ENCODE measurements around the gene CLIC1.
"Not testable (repeated sequence)": the region's sequence is repeated elsewhere in the genome, so short reads cannot be mapped to it uniquely, and the experiment has no call there.

CLIC1 gene

DNA sequence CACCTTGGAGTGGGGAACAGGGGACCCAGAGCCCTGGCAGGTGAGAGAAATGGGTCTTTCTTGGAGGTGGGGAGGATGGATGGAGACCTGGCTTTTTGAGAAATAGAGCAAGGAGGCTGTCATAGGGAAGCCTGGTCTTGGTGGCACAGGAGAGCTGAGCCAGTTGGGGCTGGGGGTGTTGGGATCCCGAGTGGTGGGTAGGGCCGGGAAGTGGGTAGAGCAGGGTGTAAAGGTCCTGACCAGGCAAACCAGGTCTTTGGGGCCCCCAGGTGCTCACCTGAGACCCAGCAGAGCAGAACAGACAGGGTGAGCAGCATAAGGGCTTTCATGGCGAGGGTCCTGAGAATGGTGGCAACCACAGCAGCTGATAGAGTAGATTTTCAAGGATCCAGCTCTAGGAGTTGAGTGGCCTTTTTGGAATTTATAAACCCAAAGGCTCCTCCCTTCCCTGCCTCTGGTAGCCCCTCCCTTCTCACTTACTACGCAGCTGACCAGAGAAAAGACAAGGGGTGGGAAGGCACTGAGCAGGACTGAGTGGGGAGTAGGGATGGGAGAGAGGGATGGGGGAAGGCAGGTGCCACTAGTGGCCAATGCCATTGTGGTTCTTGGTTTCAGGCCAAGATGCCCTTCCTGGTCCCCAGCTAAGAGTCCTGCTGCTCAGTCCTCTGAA, 14.8 kb downstream of the CLIC1 start, which contains the start of gene LY6G6C:
TSS of gene LY6G6C (minus strand) at position 396 of the 670 bp plus-strand sequence. CDS start at position 329, 67 bp downstream.
- DNase-seq = no peak

DNA sequence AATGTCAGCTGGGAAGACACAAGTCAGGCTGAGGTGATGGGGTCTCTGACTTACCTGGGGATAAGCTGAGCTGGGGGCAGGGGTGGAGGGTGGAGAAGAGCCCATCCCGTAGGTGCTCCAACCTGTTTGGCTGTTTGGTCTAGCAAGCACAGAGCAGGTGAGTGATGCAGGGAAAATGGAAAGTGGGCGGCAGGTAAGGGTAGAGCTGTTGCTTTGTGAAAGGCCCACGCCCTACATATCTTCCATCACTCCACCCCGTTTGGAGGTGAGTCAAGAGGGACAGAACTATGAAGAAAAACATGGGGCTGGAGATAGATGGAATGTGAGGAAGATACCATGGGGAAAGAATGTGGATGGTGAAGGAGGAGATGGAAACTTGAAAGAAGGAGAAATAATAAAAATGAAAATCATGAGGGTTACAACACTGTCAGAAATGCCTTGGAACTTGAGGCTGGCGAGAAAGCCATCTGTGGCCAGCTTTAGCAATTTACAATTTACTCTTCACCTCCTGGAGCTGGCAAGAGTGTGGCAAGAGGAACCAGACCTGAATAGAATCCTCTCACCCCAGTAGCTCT, 16.0 kb downstream of the CLIC1 start:
- no peak for DNase-seq

DNA sequence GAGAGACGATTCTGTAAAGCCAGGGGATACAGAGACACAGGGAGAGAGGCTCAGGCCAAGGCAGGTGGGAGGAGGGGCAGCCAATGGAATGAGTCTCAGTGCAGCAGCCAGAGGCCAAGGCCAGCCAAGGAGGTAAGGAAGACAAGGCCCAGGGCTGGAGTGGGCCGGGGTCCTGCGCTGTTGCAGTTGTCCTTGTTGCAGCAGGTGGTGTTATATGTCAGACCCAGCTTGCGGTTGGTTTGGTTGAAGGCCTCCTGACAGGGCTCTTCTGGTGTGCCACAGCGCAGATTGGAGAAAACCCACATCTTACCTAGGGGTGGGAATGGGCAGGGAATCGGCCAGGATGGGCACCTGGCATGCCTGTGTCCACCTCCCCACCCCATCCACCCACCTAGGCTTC, 17.3 kb downstream of the CLIC1 start:
- DNase-seq = no peak

DNA sequence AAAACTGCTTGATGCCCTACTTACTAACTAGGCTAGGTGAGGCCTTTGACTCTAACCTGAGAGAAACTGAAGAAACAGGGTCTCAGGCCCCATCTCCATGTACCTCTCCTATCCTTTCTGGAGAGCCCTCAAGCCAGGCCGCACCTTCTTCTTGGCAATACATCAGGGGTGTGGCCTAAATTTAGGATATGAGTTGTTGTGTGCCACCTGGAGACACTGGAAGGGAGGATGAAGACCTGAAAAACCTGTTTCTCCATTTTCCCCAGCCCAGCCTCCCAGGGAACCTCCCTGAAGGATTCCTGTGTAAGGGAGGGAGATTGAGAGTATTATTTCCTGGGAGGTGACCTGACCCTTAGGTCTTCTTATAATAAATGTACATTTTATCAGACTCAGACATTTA, 18.1 kb downstream of the CLIC1 start:
- no peak for DNase-seq

DNA sequence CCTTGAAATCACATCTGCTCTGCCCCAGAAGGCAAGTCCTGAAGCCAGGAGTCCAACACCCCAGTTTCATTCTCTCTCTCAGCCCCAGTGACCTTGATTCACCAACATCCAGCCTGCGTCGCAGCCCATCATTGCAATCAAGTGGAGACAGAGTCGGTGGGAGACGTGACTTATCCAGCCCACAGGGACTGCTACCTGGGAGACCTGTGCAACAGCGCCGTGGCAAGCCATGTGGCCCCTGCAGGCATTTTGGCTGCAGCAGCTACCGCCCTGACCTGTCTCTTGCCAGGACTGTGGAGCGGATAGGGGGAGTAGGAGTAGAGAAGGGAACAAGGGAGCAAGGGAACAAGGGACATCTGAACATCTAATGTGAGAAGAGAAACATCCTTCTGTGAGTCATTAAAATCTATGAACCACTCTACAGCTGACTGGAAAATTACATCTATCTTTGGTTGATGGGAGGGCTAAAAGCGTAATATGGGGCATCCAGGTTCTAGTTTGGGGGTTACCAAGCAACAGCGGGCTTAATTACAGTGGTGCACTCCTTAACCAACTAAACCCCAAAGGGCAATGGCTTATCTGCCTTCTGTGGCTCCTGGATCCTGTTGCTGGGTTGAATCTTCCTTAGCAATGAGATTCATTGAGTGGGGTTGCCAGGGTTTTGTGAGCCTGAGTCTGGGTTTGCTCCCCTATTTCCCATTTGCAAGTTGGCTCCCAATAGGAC, 18.7 kb downstream of the CLIC1 start:
- no peak for DNase-seq

DNA sequence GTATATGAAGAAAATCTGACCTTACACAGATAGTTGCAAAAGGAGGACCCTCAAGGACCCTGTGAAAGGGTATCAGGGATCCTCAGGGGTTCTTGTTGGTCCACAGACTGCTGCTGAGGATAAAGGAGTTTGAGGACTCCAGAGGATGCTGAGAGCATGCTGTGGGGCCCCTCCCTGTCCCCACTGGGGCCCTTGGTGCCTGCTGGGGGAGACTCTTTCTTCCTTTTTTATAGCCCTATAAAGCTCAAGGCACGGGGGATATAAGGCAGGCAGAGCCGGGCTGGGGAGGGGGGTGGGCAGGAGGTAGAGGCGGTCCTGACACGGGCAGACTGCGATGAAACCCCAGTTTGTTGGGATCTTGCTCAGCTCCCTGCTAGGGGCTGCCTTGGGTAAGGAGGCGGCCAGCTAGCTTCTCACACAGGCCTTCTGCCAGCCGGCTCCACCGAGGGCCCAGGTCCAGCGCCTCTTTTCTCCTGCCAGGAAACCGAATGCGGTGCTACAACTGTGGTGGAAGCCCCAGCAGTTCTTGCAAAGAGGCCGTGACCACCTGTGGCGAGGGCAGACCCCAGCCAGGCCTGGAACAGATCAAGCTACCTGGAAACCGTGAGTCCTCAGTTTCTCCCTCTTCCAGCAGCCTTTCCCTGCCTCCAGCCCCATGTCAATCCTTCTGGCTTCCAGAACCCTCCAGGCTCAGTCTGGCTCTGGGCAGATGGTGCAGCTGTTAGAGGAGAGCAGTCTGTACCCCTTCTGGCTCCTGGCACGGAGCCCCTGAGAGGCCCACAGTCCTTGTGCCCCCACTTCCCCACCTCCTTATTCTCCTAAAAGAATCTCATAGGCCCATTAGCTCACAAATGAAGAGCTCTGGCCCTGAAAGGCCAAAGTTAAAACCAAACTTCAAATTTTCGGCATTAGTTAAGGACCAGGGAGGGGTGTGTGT, 21.0 kb downstream of the CLIC1 start, which contains the start of gene LY6G6D:
TSS of gene LY6G6D (plus strand) at position 327 of the 937 bp plus-strand sequence. CDS start at position 335, 8 bp downstream.
- no peak for DNase-seq

DNA sequence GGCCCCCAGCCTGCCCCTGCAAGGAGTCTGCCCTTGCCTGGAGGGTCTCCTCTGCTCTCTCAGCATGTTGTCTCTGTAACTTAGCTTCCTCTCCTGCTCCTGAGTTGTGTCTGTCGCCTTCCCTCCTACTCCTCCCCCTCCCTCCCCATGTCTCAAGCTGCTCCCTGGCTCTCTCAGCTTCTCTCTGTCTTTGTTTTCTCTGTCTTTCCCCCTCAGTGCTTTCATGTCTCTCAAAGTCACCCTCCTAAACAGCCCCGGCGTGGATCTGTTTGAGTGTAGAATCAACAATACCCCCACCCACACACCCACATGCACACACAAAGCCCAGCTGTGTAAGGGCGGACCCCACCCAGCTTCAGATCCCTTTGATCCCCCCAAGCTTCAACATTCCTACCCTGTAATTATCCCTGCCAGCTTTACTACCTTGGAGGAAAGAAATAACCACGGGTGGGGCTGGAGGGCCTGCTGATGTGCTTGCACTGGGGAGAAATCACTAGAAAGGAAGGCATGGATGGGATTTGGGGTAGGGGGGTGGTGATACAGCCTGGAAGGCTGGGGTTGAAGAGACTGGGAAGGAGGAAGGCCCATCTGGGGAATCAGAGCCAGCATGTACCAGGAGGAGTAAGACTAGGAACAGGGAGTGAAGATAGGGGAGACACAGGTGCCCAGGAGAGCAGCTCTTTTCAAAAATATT, 22.2 kb downstream of the CLIC1 start:
- DNase-seq = no peak

DNA sequence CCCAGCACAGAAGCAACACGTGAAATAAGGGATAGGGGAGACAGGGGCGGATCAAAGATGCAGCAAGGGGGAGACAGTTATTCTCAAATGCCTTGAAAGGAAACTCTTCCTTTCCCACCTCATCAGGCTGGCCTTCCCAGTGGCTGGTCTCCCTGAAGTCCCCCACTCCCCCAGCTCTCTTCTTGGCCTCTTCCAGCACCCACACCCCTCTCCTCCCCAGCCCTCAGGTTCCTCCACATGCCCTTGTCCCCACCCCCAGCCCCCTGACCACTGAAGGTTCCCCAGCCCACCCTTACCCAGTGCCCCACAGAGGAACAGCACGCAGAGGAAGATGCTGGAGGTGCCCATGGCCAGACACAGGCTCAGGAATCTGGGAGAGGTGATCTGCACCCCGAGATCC, 22.9 kb downstream of the CLIC1 start:
- DNase-seq = no peak

DNA sequence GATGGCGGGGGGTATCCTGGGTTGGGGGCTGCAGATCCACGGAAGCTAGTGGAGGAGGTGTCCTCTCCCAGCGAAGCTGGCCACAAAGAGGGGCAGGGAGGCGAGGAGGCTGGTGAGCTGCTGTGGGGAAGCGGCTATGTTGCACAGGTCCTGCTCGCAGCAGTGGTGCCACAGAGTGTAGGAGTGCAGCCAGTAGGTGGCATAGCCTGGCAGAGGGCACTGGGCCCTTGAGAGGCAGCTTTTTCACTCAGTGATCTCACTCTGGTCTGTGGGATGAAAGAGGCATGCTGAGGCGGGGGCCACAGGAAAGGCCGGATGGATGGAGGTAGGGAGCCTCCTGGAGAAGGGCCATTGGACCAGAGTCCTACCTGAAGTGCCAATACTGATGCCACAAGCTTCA, 24.0 kb downstream of the CLIC1 start:
- DNase-seq = no peak

DNA sequence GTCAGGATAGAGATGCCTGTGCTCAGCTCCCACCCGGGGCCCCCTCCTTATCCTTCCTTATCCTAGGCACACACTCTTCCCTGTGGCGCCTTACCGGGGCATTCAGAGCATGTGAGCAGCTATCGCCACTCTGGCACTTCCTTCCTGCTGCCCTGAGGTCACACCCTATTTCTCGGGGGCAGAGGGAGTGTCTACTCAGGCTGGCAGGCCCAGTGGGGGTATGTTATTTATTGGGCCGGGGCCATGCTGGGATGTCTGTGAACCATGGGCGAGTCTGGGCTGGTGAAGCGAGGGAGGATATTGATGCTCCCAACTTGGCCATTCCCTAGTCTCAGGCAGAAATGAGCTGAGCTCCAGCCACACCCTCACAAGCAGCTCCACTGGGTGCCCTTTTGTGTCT, 25.1 kb downstream of the CLIC1 start:
- DNase-seq = no peak

DNA sequence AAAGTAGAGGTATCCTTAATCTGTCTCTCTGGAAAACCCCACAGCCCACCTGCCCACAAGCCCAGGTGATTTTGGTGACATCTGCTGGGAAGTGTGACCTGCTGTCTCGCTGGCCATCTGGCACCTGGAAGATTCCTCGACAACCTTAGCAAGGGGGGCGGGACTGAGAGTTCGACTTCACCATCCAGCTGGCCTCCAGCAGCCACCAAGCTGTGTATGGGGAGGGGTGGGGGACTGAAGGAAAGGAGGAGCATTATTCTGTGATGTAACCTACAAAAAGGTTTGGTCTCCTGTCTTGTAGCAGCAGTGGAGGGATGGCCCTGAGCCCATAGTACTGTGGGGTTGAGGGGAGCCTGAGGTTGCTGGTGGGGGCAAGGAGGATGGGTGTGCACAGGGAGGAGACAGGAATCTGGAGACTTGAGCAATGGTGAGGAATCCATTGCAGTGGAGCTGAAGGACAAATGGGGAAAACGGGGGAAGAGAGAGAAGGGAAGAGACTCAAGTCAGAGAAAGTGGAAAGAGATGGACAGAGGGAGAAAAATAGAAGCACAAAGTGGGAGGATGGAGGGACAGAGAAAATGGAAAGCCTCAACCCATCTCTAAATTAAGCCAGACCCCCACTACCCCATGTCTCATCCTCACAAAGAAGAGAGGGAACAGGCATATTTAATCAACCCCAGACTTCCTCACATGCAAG, 25.7 kb downstream of the CLIC1 start:
- no peak for DNase-seq

DNA sequence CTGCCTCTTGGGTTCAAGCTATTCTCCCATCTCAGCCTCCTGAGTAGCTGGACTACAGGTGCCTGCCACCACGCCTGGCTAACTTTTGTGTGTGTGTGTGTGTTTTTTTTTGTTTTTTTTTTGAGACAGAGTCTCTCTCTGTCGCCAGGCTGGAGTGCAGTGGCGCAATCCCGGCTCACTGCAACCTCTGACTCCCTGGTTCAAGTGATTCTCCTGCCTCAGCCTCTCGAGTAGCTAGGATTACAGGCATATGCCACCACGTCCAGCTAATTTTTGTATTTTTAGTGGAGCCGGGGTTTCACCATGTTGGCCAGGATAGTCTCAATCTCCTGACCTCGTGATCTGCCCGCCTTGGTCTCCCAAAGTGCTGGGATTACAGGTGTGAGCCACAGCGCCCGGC, 27.2 kb downstream of the CLIC1 start:
- not testable (repeated sequence) for DNase-seq

DNA sequence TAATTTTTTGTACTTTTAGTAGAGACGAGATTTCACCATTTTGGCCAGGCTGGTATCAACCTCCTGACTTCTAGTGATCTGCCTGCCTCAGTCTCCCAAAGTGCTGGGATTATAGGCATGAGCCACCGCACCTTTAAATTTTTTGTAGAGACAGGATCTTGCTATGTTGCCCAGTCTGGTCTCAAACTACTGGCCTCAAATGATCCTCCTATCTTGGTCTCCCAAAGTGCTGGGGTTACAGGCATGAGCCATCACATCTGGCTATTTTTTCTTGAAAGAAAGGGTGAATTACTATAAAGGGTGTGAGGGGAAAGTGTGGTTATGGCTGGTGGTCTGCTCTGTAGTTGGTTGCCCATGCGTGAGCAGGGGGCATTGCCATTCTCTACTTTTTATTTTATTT, 28.1 kb downstream of the CLIC1 start:
- no peak for DNase-seq

DNA sequence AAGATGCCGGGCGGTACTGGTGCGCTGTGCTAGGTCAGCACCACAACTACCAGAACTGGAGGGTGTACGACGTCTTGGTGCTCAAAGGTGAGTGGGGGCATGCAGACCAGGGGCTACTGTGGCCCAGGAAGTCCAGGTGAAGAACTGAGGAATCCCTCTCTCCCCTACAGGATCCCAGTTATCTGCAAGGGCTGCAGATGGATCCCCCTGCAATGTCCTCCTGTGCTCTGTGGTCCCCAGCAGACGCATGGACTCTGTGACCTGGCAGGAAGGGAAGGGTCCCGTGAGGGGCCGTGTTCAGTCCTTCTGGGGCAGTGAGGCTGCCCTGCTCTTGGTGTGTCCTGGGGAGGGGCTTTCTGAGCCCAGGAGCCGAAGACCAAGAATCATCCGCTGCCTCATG, 28.6 kb downstream of the CLIC1 start:
- no peak for DNase-seq

DNA sequence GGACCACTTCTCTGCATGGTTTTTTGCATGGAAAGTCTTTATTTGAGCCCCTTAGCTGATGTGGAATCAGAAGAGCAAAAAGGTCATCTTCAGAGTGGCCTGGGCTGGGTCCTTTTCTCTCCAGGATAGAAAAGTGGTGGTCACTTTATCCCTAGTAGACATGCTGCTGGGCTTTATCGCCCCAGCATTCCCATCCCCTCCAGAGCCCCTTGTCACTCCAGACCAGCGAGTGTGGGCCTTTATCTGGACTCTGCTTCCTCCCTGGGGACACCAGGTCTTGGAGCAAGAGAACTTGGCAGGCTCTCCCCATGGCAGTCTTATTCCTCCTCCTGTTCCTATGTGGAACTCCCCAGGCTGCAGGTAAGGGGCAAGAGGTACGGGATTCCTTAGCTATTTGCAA, 29.7 kb downstream of the CLIC1 start, which contains the start of gene LY6G6F:
TSS of gene LY6G6F (plus strand) at position 268 of the 400 bp plus-strand sequence. CDS start at position 309, 41 bp downstream.
- DNase-seq = no peak

DNA sequence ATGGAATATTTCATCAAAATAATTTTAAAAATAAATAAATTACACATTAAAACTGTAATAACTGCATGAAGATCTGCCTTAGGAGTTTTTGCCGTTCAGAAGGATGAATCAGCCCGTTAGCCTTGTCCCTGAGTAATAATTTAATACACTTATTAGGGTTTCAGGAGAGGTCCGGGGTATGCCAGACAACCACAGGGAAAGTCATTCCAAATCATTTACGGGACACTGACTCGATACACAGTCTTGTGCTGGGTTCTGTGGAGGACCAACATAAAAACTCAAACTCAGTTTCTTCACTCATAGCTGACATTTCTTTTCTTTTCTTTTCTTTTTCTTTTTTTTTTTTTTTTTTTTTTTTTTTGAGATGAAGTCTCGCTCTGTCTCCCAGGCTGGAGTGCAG, 30.4 kb downstream of the CLIC1 start:
- no peak for DNase-seq

DNA sequence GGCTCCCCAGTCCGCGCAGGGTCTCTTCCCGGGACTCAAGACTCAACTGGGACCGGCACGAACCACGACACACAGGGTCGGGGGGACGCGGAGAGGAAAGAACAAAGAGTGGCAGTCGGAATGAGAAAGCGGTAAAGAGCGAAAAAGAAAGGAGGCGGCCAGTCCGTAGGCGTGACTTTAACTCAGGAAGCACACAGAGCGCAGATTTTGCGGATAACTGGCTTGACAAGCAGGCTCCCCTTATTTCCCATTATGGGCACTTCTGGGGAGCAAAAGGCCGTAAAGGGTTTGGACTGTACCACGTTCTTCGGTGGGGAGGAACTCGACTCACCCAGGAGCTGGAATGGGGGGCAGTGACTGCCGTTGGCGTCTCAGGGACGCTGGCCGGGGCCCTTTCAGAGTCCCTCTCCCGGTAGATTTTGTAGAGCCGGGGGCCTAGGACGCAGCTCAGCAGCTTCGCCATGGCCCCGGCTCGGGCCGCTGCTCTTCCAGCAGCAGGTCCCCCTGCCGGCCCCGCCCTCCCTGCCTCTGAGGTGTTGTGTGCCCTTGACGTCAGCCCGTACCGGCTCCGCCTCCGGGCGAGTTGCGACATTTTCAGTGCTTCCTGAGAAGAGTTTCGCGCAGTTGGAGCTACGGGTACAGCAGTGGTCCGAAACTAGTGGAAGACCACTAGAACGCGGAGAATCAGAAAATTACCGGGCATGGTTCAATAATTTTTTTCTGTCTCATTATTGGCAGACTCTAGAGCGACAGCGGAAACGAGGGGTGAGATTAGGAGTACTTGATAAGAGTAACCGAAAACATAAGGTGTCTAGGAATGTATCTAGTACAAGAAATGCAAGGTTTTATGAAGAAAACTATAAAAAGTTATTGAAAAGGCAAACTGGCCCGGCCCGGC, 33.3 kb downstream of the CLIC1 start, which contains the start of gene ABHD16A:
TSS of gene ABHD16A (minus strand) at position 506 of the 898 bp plus-strand sequence. CDS start at position 463, 43 bp downstream.
- peak; percentile 98 for DNase-seq

DNA sequence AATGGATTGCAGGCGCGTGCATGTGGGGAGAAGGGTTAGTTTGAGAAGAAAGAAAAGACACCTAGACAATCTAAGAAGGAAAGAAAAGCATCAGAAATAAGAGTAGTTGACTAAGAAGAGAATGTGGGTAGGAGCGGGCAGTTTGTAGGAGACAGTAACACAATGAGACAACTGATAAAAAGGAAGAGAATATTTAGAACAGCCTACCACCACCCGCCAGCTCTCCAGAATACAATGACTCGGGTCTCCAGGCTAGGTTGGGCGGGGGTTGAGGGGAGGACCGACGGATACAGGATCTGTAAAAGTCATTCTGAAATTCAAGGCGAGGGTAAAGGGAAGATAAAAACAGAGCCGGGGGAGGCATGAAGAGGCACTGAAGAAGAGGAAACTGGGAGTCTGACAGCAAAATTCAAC, 33.9 kb downstream of the CLIC1 start:
- peak; percentile 41 for DNase-seq

DNA sequence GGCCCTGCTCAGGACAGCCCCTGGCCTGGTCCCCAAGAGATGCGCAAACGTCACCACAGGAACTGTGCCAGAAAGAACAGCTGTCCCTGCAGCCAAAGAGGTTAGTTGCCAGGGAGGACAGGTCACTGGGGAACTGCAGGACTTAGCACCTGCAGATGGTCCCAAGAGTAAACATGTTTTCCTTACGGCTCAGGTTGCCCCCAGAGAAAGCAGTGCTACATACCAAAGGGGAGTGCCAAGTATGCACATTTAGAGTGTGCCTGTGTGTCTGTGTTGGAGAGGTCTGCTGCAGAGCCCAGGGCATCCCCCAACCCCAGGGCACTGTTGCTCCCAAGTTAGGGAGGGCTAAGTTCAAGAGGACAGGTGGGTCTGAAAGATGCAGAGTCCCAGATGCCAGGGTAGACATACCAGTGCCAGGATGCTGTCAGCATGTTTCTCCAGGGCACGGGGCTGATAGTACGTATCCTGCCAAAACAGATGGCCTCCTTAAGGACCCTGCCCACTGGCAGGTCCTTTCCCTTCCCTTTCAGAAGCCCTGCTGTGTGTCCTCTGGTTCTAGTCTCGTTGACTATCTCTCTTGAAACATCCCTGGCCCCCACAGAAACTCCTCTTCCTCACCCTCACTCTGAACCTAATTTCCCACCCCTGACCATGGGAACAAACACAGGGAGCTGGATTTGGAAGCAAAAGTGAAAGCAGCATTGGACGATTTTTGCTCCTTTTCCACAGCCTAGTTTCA, 34.5 kb downstream of the CLIC1 start:
- DNase-seq = no peak

Data from activated CD4-positive, alpha-beta T cell treated with anti-CD3 and anti-CD28 coated beads, Interleukin-2, amount 50 U/mL, for 16 hours (primary cell).